HG03565 (cell line): ENCODE measurements around the gene ELK4.
"Not testable (repeated sequence)": the region's sequence is repeated elsewhere in the genome, so short reads cannot be mapped to it uniquely, and the experiment has no call there.

Experiments used
- ATAC-seq: cut with Tn5 transposase; IDR thresholded peaks from one replicate; pipeline ENCODE4 v1.9.1; 2021; ENCODE audit warnings: mild to moderate bottlenecking, moderate library complexity; ENCODE audit not compliant: unreplicated experiment

Gene ELK4

DNA sequence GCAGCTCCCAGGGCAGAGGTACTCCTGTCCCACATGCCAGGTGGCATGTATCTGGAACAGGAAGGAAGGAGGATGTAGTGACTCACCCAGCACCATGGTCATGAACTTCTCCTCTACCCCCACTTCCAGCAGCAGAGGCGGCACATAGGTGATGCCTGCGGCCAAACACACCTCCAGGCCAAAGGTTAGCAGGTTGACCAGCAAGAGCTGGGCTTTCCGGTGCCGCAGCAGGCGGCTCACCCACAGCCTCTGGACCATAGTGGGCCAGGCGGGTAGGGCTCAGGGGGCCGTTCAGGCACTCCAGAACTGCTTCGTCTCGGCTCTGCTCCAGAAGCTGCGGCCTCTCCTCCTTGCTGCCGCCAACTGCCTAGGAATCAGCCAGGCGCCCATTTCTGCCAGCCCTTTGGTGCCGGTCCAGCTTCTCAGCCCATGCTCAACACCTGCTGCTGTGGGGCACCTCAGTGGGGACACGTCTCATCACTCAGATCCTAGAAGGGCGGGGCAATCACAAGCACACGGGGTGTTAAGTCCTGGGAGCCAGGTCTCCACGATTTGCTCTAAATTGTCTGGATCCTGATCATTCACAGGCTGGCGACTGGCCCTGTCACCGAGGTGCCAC, 32.7 kb upstream of the ELK4 start:
- no peak for ATAC-seq

GRCh38 chr1:205663286-205663936, 31.6 kb upstream of the ELK4 start:
- ATAC-seq = no peak

DNA sequence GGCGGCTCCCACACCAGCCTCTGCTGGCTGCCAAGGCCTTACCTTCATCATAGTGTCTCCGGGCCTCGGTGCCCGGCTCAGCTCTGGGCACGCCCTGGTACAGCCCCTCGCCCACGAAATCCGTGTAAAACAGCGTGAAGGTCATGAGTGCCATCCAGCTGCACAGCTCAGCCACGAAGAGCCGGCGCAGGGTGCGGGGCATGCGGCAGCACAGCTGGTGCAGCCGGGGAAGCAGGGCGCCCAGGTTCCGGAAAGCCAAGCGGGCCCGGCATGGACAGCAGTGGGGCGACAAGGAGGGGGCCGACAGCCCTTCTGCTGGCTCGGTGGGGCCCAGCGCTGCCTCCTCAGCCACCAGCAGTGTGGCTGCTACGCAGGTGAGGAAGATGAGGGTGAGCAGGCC, 31.0 kb upstream of the ELK4 start:
- no peak for ATAC-seq

GRCh38 chr1:205662135-205662738, 30.4 kb upstream of the ELK4 start:
- ATAC-seq = no peak

DNA sequence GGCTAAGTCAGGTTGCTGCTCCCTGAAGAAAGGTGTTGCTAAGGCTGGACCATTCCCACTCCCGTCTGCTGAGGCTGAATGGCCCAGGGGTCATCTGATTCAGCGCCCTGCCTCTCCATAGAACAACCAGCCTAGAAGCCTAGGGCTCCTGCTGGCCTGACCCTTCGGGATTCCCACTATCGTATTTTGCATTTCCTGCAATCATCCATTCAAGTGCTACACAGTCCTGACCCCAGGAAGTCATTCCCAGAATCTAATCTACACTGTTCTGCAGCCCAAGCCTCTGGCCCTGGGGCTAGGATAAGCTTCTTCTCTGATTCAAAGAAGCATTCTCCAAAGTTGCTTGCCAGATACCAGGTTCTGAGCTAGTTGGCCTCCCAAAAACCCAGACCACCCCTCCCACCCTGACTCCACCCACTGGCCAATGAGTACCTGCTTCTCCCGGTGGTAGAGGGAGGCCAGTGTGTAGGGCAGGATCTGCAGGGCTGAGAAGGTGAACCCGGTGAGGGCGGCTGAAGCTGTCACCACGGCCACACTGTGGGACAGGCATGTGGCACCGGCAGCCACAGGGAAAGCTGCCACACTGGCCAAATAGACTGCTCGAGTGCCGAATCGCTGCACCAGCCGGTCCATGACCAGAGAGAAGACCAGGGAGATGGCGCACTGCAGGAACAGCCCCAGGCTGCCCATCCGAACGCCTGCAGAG, 29.8 kb upstream of the ELK4 start:
- no peak for ATAC-seq

DNA sequence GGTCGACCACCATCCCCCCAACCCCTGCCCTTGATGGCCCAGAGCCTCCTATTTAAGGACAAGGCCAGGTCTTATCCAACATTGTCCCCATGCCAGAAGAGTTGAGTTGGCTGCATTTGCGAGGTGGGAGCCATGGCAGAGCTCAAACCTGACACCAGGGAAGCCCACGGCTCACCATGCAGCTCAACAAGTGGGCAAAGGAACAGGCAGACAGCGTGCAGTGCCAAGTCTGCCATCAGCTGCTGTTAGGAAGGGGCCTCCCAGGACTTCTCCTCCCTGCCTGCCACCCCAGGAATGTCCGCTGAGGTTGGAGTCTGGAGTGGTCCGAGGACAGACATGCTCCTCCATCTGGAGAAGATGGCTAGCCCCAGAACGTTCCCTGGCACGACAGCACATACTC, 28.6 kb upstream of the ELK4 start:
- no peak for ATAC-seq

GRCh38 chr1:205658943-205659581, 27.3 kb upstream of the ELK4 start:
- ATAC-seq = peak; percentile 46

DNA sequence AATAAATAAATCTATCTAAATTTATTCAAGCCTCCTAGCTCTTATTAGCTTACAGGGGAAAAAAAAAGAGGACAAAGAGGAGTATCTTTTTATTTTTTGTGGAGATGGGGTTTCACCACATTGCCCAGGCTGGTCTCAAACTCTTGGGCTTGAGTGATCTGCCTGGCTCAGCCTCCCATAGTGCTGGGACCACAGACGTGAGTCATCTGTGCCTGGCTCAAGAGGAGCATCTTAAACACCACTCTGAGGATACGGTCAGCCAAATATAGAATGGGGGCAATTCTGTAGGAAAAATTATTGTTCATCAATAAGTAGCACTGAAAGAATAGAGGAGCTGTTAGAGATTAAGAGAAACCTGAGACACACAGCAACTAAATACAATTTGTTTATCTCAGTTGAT, 24.4 kb upstream of the ELK4 start:
- ATAC-seq = no peak

DNA sequence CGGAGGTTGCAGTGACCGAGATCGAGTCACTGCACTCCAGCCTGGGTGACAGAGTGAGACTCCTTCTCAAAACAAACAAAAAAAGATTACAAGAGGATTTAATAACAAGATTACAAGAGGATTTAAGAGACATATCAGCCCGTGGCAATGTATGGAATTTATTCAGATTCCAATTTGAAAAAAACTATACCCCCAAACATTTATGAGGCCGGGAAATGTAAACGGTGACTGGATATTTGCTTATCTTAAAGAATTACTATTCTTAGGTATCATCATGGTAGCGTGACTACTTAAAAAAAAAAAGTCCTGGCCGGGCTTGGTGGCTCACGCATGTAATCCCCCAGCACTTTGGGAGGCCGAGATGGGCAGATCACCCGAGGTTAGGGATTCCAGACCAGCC, 21.2 kb upstream of the ELK4 start:
- no peak for ATAC-seq

DNA sequence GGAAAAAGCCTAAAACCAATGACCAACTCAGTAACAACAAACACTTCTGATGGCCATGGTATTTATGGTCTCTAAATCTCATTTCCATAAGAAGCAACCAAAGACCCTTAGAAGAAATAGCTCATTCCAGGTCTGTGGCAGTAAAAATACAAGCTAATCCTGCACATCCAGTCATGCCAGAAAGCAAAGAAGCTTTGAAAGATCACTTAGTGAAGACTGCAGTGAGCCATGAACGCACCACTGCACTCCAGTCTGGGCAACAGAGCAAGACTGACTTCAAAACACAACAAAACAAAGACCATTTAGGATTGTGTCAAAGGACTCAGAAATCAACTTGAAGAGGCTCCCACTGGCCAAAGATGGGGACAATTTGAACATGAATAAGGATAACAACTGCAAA, 18.4 kb upstream of the ELK4 start:
- ATAC-seq = no peak

DNA sequence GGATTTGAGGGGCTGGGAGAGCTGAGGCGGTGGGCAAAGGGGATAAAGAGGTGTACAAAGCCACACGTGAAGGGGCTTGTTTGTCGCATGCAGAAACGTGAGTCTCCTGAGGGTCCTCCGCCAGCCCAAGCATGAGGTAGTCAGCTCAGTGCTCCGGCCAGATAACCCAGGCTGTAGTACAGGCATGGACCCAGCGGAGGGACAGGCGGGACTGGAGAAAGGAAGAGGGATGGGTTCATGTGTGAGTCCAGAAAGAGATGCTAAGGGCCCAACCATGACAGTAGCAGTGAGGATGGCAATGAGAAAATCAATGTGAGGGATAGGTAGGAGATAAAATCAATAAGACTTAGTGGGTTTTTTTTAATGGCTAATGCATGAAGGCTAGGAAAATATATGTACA, 13.7 kb upstream of the ELK4 start:
- ATAC-seq = no peak

GRCh38 chr1:205642679-205643307, 11.0 kb upstream of the ELK4 start:
- no peak for ATAC-seq

- ATAC-seq = no peak
These were observed 7.8 kb upstream of the ELK4 start for GRCh38 chr1:205639567-205639966.

DNA sequence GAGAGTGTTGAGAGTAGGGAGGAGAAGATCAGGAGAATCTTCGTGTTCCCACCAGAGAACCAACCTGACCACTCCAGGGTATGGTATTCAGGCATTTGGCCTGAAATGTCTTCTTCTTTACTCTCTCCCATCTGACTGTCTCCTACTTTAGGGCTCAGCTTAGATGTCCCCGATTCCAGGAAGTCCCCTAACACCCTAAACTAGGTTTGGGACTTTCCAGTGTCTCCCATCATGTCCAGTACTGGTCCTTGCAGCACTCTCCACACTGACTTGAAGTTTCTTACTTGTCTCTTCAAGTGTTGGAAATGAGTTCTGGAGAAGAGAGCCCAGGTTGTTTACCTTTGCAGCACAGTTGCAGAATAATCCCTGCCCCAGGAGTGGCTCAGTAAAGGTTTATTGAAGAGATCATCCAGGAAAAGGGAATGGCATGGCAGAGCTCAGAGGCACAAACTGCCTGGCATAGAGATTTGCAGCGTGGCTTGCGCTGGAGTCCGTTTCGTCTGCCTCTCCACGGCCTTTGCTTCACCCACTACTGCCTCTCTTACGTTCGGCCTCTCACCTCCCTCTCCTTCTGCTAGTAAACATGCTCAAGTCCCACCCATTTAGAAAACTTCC, 6.2 kb upstream of the ELK4 start:
- ATAC-seq = no peak

DNA sequence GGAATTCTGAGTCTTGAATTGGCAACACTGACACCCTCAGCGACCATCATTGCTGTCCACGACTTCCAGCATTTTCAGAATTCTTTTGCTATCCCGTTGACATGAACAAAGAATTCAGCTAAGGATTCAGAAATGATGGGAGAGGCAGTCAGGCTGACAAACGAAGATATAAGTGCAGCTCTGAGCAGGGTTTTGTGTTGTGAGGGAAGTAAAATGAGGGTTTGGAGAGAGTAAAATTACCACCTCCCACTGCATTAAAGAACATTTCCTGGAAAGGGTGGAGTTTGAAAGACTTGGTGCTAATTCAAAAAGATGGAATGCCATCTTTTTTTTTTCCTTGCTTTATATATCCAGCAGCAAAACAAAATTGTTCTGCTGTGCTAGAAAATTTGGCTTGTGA, 4.9 kb upstream of the ELK4 start:
- no peak for ATAC-seq

DNA sequence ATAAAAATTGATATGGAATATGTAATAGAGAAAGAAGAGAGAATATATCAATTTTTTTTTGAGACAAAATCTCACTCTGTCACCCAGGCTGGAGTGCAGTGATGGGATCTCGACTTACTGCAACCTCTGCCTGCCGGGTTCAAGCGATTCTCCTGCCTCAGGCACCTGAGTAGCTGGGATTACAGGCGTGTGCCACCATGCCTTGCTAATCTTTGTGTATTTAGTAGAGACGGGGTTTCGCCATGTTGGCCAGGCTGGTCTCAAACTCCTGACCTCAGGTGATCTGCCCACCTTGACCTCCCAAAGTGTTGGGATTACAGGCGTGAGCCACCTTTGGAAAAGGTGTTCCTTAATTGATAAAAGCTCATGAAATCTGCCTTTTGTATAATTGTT, 4.3 kb upstream of the ELK4 start:
- ATAC-seq = not testable (repeated sequence)

DNA sequence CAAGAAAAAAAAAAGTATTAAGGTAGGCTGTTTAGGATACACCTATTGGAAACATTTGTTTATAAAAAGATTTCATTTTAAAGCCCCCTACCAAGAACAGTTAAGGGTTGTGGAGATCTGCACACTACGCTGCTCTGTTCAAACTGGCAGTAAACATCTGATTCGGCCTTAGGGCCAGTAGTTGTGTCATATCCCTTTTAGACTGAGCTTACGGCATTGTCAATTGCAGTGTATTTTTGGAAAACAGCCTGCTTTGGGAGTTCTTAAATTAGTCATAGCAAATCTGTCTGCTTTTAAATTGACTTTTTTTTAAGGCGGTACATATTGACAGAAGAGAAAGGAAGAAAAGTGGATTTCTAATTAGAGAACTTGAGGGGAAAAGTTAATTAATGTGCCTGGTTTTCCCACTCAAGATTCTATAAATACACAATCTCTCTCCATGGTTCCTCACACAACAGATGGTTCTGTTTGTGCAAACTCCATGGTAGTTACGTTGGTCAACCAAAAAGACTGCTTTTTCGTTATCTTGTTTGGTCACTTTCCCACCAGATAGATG, 1.7 kb upstream of the ELK4 start:
- no peak for ATAC-seq

DNA sequence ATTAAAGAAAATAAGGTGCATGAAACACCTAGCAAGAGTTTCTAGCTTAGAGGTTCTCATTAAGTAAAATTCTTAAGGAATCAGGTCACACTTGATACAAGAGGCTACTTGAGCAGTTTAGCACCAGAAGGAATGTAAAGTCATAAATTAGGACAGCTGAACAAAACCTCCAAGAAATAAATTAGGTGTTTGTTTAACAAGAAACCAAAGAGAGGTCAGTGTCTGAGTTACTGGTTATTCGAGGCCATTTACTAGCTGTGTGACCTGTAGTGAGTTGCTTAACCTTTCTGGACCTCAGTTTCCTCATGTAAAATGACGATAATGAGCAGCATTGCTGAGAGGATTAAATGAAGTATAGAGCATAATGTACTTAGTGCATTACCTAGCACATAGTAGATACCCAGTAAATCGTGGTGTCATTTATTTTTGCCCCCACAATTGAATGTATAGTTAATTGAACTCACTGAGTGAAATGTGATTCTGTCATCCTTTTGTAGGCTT, 908 bp upstream of the ELK4 start:
- ATAC-seq = no peak

DNA sequence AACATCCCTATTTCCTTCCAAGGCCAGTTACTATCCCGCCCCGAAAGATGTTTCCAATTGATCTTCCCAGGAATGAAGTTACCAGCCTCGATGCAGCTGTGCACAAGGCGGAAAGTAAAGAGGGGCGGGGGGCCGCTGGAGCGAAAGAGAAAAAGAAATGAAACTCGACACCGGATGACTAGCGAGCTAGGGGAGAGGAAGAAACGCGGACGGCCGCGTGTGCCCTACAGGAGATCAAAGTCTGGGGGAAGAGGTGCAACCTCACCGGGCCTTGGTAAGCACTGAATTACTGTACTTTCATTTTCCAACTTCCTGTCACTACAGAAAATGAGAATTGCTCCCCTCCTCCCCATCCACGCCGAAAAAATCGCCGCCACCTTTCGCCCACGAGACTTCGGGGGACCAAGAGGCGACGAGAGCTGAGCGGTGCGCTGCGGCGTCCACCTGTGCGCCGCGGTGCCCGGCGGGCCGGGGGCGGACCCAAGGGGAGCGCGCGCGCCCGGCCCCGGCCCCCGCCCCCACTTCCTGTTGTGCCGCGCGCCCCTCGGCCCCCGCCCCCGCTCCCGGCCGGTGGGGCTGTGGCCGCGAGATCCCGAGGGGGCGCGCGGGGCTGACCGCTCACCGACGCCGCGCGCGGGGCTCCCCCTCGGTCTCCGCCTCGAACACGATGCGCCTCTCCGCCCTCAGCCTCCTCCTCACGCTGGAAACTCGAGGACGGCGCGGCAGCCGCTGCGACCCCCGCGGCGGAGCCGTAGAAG, 622 bp downstream of the ELK4 start:
- ATAC-seq = peak; percentile 48

DNA sequence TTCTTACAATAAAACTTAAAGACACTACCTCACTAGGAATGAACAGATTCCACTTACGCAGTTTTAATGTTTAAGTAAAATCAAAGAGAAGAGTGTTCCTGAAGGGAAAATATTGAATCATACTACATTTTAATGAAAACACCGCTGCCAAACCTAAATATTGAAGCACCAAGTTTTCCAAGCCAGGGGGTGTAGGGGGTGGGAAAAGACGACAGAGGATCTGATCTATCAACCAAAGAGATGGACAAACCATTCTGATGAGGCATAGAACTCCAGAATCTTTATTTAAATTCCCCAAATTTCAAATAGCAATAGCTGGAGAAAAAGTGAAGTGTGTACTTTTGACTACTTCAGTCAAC, 1.2 kb downstream of the ELK4 start:
- ATAC-seq = no peak
